Activated CD8-positive, alpha-beta memory T cell treated with anti-CD3 and anti-CD28 coated beads, Interleukin-2, amount 50 U/mL, for 1 hour (primary cell): ENCODE results near the gene UGT1A5.

Experiments
- DNase-seq: peaks from one replicate; pipeline ENCODE4 v3.0.0-alpha.2; 2020; ENCODE audit errors: extremely low read depth

The UGT1A5 gene

GRCh38 chr2:233807966-233808935 lies 95.5 kb downstream of the UGT1A5 start:
- no peak for DNase-seq

- no peak for DNase-seq
These were observed 97.7 kb downstream of the UGT1A5 start for GRCh38 chr2:233810385-233810784.

GRCh38 chr2:233811087-233811486 lies 98.4 kb downstream of the UGT1A5 start:
- DNase-seq: no peak

- no peak for DNase-seq
These were observed 99.0 kb downstream of the UGT1A5 start for GRCh38 chr2:233811732-233812131.

GRCh38 chr2:233813236-233814055 lies 100.7 kb downstream of the UGT1A5 start:
- DNase-seq: no peak

GRCh38 chr2:233814056-233814835 lies 101.5 kb downstream of the UGT1A5 start:
- no peak for DNase-seq

- no peak for DNase-seq
These were observed 103.2 kb downstream of the UGT1A5 start for GRCh38 chr2:233815861-233816260.

- DNase-seq: no peak
These were observed 103.6 kb downstream of the UGT1A5 start for GRCh38 chr2:233816334-233816733.

GRCh38 chr2:233816771-233817170 lies 104.1 kb downstream of the UGT1A5 start:
- no peak for DNase-seq

- no peak for DNase-seq
These were observed 104.7 kb downstream of the UGT1A5 start for GRCh38 chr2:233817361-233817911.

GRCh38 chr2:233817995-233818638 lies 105.4 kb downstream of the UGT1A5 start:
- no peak for DNase-seq

GRCh38 chr2:233818639-233819621 lies 106.2 kb downstream of the UGT1A5 start:
- no peak for DNase-seq

GRCh38 chr2:233819884-233820773 lies 107.4 kb downstream of the UGT1A5 start:
- DNase-seq: no peak

- DNase-seq: no peak
These were observed 108.0 kb downstream of the UGT1A5 start for GRCh38 chr2:233820774-233821105.

GRCh38 chr2:233821196-233821595 lies 108.5 kb downstream of the UGT1A5 start:
- no peak for DNase-seq

GRCh38 chr2:233821709-233822100 lies 109.0 kb downstream of the UGT1A5 start:
- no peak for DNase-seq

GRCh38 chr2:233822101-233822771 lies 109.5 kb downstream of the UGT1A5 start:
- no peak for DNase-seq
